Uterus (tissue), 2 donors: Measurements from ENCODE around the gene PLXNA2.

ENCODE experiments used
- CTCF ChIP-seq, 4 experiments: fragments of 200-600 bp in 2 of 4; fragments of 450-650 bp in 2 of 4; sonication (generic) in 2 of 4; IDR thresholded peaks; one replicate each; pipeline ENCODE4 v1.5.1; 2016 to 2019; ENCODE audit warnings: antibody characterized with exemption in 4 of 4, mild to moderate bottlenecking in 2 of 4, moderate library complexity in 1 of 4
- POLR2A ChIP-seq, 2 donors: fragments of 450-650 bp; IDR thresholded peaks; one replicate each; pipeline ENCODE4 v1.6.1; 2016; ENCODE audit warnings: antibody characterized with exemption in 2 of 2, mild to moderate bottlenecking in 1 of 2, moderate library complexity in 1 of 2

DNA sequence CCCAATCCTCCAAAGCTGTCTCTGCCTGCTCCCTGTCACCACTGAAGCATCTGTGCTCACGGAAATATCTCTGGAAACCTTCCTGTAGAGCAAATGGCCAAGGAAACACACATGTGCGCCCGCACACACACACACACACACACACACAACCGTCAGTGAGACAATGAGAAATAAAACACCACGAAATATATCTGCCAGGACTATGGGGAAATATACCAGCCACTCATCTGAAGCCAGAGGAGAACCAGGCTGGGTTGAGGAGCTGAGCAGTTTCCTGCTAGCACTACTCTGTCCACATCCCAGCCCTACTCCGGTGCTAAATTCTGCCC lies 25.1 kb upstream of the PLXNA2 start:
- TF ChIP-seq CTCF (IDR thresholded peaks at IDR 0.05) (no peak), POLR2A (IDR thresholded peaks at IDR 0.05) (no peak)
